Body of pancreas (tissue), 4 donors: ENCODE data around the gene CABP7. TPM values are rescaled to one million over a fixed set of nuclear protein-coding genes. Genes with fewer than 3 reads are reported as not detected.

ENCODE experiments used
- ATAC-seq: fragments of 150-250 bp; one replicate; pipeline ENCODE4 v1.9.1; 2016
- DNase-seq, 4 donors: peaks; one replicate each; pipeline ENCODE4 v3.0.0-alpha.2; 2019
- H3K27ac ChIP-seq, 4 donors: fragments of 200-600 bp; sonication (generic); 1 replicate in 3 of 4; 2 replicates in 1 of 4; pipeline versions ENCODE4 v1.5.1 to v1.6.1; 2016 to 2019; ENCODE audit warnings: mild to moderate bottlenecking in 1 of 4, mixed read lengths in 1 of 4, moderate library complexity in 1 of 4
- H3K27me3 ChIP-seq, 2 donors: fragments of 200-600 bp; sonication (generic); one replicate each; pipeline ENCODE4 v1.6.0; 2016; ENCODE audit warnings: mild to moderate bottlenecking in 1 of 2
- H3K36me3 ChIP-seq, 2 donors: fragments of 200-600 bp; sonication (generic); replicated peaks in 1 of 2; 2 replicates each; pipeline ENCODE4 v1.5.1; 2016; ENCODE audit warnings: low read depth in 2 of 2; ENCODE audit not compliant: insufficient read depth in 1 of 2
- H3K4me1 ChIP-seq: fragments of 200-600 bp; sonication (generic); one replicate; pipeline ENCODE4 v1.6.0; 2016
- H3K4me3 ChIP-seq, 2 donors: fragments of 200-600 bp; sonication (generic); 1 replicate in 1 of 2; 2 replicates in 1 of 2; pipeline ENCODE4 v1.5.1; 2016 to 2019
- H3K9me3 ChIP-seq, 3 donors: fragments of 200-600 bp; sonication (generic); 1 replicate in 2 of 3; 2 replicates in 1 of 3; pipeline ENCODE4 v1.5.1; 2016
- POLR2A ChIP-seq, 3 donors: fragments of 450-650 bp; IDR thresholded peaks; one replicate each; pipeline ENCODE4 v1.6.1; 2016; ENCODE audit warnings: antibody characterized with exemption in 3 of 3, mild to moderate bottlenecking in 2 of 3
- WGBS, 2 donors: methylation state at CpG; one replicate each; pipeline ENCODE4 v1.1.5; 2017; 5-methylcytosine and 5-hydroxymethylcytosine counted together
- intact Hi-C: fragments of 100-400 bp; cut with DNase I; formaldehyde crosslinking; loops from one replicate; pipeline ENCODE4 v1.15.1; 2023
- total RNA-seq, 2 donors: library from RNA; depleted of rRNA; stranded (reverse); fragments of >200 nt; gene quantifications; one replicate each; pipeline ENCODE4 v1.1.0, GENCODE V29; 2016
- TF ChIP-seq, protein P1 (sequence below), 7 experiments: fragments of 450-650 bp in 4 of 7; fragments of 200-600 bp in 3 of 7; sonication (generic) in 3 of 7; IDR thresholded peaks; one replicate each; pipeline ENCODE4 v1.5.1; 2016 to 2019; ENCODE audit warnings: antibody characterized with exemption in 7 of 7

Gene CABP7
- total RNA-seq, 2 donors from 2014 or later = 0.78 to 2.6 TPM

DNA sequence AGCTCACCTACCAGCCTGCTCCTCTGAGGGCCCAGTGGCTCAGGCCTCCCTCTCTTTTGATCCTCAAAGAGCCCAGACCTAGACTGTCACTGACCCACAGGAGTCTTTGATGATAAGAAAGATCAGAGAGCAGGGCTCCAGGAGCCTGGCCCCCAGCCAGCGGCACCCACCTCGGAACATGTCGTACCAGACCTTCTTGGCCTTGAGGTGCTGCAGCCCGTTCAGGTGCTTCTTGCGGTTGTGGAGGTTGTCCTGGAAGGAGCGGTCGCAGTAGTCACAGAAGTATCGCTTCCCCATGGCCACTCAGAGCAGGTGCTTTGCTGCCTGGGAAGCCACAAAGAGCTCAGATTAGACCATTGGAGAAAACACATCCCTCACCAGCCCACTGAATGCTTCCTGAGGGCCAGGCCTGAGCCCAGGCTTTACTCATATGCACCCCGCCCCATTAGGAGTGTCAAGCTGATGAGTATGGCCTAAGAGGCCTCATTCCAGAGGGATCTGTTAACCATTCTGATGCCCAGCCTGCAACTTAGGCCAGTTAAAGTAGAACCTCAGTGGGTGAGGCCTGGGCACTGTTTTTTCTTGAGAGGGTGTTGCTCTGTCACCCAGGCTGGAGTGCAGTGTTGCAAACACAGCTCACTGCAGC, 28.6 kb downstream of the CABP7 start:
- DNase-seq = no peak
- intact Hi-C loops = no loop called here

DNA sequence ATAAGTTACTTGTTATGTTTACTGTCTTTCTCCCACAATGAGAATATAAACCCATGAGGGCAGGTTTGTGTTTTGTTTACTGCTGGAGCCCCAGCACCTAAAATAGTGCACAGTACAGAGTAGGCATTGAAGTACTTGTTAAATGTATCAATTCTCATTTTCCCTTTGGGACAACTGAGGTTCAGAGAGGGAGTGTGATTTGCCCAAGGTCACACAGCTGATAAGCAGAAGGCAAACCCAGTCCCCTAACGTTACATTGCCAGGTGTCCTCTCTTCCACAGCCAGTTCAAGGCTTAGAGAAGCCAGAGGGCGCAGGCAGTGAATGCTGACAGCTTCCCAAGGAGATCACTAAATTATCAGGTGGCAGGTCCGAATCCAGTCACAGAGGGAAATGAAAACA, 30.2 kb downstream of the CABP7 start:
- WGBS, 2 donors = 58% methylated on average over 3 of the region's 3 CpGs
- peaks cover 0 to 16% of the 10 kb centered on the region in 2 donors for H3K36me3 ChIP-seq
- ATAC-seq (no peak), DNase-seq (no peak)
- intact Hi-C loops = no loop called here
- H3K9me3 ChIP-seq = no peaks in the 10 kb centered on the region
- H3K4me3 ChIP-seq = no peak overlapping the region
- H3K27me3 ChIP-seq = no peaks in the 10 kb centered on the region
- no peak overlapping the region for H3K27ac ChIP-seq
- TF ChIP-seq, protein P1, sequence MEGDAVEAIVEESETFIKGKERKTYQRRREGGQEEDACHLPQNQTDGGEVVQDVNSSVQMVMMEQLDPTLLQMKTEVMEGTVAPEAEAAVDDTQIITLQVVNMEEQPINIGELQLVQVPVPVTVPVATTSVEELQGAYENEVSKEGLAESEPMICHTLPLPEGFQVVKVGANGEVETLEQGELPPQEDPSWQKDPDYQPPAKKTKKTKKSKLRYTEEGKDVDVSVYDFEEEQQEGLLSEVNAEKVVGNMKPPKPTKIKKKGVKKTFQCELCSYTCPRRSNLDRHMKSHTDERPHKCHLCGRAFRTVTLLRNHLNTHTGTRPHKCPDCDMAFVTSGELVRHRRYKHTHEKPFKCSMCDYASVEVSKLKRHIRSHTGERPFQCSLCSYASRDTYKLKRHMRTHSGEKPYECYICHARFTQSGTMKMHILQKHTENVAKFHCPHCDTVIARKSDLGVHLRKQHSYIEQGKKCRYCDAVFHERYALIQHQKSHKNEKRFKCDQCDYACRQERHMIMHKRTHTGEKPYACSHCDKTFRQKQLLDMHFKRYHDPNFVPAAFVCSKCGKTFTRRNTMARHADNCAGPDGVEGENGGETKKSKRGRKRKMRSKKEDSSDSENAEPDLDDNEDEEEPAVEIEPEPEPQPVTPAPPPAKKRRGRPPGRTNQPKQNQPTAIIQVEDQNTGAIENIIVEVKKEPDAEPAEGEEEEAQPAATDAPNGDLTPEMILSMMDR (IDR thresholded peaks at IDR 0.05) = no peak
- no peak for TF ChIP-seq POLR2A (IDR thresholded peaks at IDR 0.05)
- no peaks in the 10 kb centered on the region for H3K4me1 ChIP-seq

More for the DNA sequence above, 28.6 kb downstream of the CABP7 start:
- ATAC-seq = no peak
- Histone ChIP-seq H3K4me3 (no peak overlapping the region), H3K4me1 (no peaks in the 10 kb centered on the region), H3K27ac (no peak overlapping the region), H3K36me3 (peaks cover 0 to 19% of the 10 kb centered on the region in 2 donors), H3K9me3 (no peaks in the 10 kb centered on the region), H3K27me3 (no peaks in the 10 kb centered on the region)
- no peak for TF ChIP-seq POLR2A (IDR thresholded peaks at IDR 0.05)
- TF ChIP-seq, protein P1 (IDR thresholded peaks at IDR 0.05) = no peak
- WGBS, 2 donors = 87 to 100% methylated on average over 4 to 9 of the region's 9 CpGs

DNA sequence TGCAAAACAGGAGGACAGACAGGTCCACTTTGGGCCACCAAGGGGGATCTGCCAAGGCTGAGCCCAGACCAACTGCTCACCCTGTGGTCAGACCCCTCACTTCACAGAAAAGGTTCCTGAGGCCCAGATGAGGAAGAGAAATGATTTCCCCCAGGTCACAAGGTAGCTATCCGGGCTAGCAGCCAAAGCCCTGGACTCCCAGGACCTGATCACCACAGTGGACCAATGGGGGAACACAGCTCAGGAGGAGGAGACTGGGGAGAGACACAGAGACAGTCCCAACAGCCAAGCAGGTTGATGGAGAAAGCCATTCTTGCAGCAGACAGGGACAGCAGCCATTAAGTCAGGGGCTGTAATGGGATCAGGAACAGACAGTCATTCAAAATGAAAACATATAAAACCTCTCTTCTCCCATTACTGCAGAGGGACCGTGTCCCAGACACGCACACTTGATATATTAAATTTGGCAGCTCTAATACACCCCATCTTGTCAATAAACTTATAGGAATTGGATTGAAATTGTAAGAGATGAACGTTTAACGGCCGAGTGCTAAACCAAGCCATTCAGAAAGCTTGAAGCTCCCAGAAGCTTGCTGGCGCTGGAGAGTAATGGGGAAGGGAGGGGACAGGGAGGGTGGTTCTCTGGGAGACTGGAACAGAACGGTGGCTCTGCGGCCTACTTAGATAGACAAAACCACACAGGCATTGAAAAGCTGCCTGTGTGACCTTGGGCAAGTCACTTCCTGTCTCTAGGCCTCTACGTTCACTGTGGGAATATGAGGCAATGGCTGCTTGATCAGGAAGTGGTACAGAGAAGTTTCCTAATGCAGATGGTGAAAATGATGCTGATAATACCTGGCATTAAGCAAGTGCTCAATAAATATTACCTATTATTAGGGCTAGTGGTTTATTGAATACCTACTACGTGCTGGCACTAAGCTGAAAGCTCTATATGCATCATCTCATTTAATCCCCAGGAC, 31.0 kb downstream of the CABP7 start:
- 73 to 81% methylated on average over 10 to 11 of the region's 11 CpGs for WGBS, 2 donors
- intact Hi-C loops = no loop called here
- H3K27ac ChIP-seq = no peak overlapping the region
- H3K4me3 ChIP-seq = no peak overlapping the region
- no peak for TF ChIP-seq POLR2A (IDR thresholded peaks at IDR 0.05)
- TF ChIP-seq, protein P1 (IDR thresholded peaks at IDR 0.05) = no peak
- no peaks in the 10 kb centered on the region for H3K4me1 ChIP-seq
- no peaks in the 10 kb centered on the region for H3K27me3 ChIP-seq
- no peaks in the 10 kb centered on the region for H3K9me3 ChIP-seq
- H3K36me3 ChIP-seq = peaks cover 0 to 14% of the 10 kb centered on the region in 2 donors
- DNase-seq (peak in 2 of 4 donors; percentile 31 to 38), ATAC-seq (peak; percentile 33)

DNA sequence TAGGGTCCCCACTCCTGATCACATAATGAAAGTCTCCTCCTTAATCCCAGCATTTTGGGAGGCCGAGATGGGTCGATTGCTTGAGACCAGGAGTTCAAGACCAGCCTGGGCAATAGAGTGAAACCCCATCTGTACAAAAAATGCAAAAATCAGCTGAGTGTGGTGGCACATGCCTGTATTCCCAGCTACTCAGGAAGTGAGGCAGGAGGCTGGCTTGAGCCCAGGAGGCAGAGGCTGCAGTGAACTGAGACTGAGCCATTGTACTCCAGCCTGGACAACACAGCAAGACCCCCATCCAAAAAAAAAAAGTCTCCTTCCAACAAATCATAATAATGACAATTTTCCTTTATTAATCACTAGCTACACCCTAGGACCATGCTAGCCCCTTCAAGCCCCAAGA, 31.9 kb downstream of the CABP7 start:
- intact Hi-C loops = no loop called here
- 88% methylated on average over 2 of the region's 2 CpGs; no CpG with 5 or more reads in 1 of the 2 donors for WGBS, 2 donors
- Histone ChIP-seq H3K36me3 (peaks cover 0 to 12% of the 10 kb centered on the region in 2 donors), H3K9me3 (no peaks in the 10 kb centered on the region), H3K27ac (no peak overlapping the region), H3K4me1 (no peaks in the 10 kb centered on the region), H3K27me3 (no peaks in the 10 kb centered on the region), H3K4me3 (no peak overlapping the region)
- ATAC-seq (no peak), DNase-seq (no peak)
- no peak for TF ChIP-seq POLR2A (IDR thresholded peaks at IDR 0.05)
- TF ChIP-seq, protein P1 (IDR thresholded peaks at IDR 0.05) = no peak
